ENCODE measurements around the gene ELL.
"Not testable (repeated sequence)": the region's sequence is repeated elsewhere in the genome, so short reads cannot be mapped to it uniquely, and the experiment has no call there.

Gene ELL

DNA sequence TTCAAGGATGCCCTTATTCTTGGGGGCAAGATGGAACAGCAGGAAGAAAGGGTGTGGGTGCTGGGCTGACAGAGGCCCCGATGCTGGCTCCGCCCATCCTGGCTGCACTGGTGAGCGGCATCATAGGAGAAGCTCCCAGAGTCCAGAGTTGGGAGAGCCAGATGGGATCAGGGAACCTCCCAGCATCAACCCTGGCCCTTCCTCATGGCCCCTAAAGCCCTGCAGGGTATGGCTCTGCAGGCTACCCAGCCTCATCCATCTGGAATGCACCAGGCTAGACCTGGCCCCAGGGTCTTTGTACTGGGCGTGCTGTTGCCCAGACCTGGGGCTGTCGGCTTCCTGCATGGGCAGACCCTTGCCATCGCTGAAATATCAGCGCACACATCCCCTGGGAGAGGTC lies 7.9 kb upstream of the ELL start:
- DNase-seq, result no peak

DNA sequence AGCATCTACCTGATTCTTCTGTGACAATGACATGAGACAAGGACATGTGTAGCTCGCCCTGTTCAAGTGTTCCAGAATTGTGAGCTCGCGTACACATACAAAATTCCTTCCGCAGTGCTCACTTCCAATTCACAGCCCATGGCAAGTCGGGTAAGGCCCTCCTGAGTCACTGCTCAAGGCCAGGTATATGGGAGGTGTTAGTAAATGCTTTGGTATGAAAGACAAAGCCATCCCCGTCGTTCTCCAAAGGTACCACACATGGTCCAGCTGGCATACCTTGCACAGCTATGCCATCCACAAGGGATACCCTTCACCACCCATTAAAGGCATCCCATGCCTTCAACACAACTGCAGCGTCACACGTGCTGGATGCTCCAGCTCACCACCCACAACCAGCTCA lies 4.4 kb upstream of the ELL start:
- no peak for DNase-seq

- DNase-seq, result no peak
Observed at GRCh38 chr19:18523841-18524240, 2.0 kb upstream of the ELL start.

- not testable (repeated sequence) for DNase-seq
Observed at GRCh38 chr19:18522862-18523440, 1.1 kb upstream of the ELL start.

DNA sequence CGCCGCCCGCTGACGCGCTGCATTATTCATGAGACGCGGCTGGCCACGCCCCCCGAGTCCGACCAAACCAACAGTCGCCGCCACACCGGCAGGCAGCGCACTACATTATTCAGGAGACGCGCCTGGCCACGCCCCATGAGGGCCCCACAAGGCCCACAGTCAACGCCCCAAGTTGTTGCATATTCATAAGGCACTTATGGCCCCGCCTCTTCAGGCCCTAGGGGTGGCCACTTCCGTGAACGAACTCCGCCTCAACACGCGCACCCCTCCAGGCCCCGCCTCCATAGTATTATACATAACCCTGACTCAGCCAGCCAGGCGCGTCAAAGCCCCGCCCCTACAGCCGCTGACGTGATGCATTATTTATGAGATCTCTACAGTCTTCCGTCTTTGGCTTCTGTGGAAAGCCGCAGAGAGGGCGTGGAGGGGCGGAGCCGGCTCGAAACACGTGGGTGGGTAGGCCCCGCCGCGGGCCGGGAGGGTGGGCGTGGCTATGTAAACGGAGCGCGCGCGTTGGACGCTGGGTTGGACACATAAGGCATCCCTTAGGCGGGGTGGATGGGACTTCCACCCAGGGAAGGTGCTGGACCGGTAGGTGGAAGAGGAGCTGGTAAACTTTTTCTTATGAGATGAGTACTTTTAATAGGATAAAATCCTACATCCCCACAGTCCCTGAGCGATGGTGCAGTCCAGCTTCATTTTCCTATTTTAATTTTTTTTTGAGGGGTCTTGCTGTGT lies 423 bp upstream of the ELL start:
- DNase-seq, result peak; percentile 99

GRCh38 chr19:18520848-18521691 lies 800 bp downstream of the ELL start:
- no peak for DNase-seq

DNA sequence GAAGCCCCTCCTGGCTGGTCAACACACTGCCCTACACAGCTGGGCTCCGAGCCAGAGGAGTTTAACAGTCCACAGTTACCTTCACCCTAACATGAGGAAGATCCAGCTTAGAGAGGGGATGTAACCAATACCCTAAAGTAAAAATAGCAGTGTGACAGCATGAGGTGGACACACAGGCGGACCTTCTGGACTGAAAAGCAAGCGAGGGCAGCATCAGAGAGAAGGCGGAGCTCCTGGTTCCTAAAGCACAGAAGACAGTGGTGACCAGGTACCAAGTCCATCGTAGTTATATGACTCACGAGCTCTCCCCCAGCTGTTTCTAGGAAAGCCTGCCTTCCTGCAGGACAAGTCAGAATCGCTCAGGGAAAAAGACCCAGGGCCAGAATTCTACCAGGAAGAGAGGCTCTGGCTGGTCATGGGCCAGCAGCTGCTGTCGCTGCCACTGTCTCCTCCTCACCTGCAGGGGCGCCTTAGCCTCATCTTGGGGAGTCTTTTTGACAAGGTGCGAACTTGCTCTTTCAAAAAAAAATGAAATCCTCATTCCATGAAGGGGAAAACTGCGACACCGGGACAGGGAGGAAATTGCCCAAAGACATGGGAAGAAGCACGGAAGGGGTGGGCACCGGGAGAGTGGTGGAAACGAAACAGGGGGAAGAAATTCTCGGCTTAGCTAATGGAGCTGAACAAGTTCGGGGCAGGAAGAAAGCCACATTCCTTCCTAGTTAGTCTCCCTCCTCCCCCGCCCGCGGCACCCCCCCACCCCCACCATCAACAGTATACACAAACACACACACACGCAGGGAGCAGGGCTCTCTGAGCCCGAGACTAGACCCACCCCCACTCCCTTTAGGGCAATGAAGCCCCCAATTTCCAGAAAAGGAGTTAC lies 1.7 kb downstream of the ELL start:
- peak; percentile 52 to 89 for DNase-seq

DNA sequence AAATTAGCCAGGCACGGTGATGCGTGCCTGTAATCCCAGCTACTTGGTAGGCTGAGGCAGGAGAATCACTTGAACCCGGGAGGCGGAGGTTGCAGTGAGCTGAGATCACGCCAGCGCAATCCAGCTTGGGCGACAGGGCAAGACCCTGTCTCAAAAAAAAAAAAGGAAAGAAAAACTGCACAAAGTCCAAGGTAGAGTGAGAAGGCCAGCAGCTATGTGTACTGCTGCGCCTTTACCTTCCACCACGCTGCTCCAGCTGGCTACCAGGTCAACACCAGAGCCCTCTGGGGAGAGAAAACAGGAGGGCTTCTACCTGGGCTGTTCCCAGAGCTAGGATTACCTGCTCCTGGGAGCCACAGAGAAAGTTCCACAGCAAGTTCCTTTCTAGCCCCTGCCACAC lies 3.2 kb downstream of the ELL start:
- no peak for DNase-seq

- no peak for DNase-seq
Observed at GRCh38 chr19:18517606-18518005, 4.3 kb downstream of the ELL start.

DNA sequence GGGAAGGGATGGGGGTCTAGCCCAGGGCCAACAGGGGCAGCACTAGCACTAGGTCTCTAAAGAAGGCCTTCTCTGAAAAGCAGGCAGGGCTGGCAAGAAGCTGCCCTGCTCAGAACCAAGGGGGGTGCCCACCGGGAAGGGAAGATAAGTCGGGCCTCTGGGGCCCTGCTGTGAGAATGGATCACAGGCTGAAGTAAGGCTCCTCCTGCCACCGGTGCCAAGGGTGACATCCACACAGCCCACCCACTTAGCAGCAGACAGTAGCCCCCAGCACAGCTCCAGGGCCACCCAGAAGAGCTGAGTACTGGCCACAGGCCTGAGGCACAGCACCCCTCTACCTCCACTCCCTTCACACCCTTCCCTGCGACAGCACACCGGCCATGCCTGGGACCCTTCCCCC lies 5.9 kb downstream of the ELL start:
- DNase-seq, result no peak

GRCh38 chr19:18514800-18515682 lies 6.8 kb downstream of the ELL start:
- DNase-seq, result no peak

GRCh38 chr19:18513868-18514267 lies 8.0 kb downstream of the ELL start:
- no peak for DNase-seq

- no peak for DNase-seq
Observed at GRCh38 chr19:18510216-18510615, 11.7 kb downstream of the ELL start.

DNA sequence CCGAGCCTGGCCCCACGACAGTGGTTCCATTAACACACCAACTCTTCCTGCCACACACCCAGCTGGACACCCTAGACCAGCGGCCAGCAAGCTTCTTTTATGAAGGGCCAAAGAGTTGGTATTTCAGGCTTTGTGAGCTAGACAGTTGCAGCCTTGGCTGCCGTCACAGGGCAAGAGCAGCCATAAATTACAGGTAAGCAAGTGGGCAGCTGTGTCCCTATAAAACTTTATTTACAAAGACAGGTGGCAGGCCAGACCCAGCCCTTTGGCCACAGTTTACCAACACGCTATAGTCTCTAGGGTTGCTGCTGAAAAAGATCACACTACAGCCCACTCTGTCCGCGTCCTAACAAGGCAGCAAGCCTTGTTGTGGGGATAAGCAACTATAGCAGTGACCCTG lies 13.3 kb downstream of the ELL start:
- no peak for DNase-seq

GRCh38 chr19:18507727-18508440 lies 14.0 kb downstream of the ELL start:
- DNase-seq, result no peak

DNA sequence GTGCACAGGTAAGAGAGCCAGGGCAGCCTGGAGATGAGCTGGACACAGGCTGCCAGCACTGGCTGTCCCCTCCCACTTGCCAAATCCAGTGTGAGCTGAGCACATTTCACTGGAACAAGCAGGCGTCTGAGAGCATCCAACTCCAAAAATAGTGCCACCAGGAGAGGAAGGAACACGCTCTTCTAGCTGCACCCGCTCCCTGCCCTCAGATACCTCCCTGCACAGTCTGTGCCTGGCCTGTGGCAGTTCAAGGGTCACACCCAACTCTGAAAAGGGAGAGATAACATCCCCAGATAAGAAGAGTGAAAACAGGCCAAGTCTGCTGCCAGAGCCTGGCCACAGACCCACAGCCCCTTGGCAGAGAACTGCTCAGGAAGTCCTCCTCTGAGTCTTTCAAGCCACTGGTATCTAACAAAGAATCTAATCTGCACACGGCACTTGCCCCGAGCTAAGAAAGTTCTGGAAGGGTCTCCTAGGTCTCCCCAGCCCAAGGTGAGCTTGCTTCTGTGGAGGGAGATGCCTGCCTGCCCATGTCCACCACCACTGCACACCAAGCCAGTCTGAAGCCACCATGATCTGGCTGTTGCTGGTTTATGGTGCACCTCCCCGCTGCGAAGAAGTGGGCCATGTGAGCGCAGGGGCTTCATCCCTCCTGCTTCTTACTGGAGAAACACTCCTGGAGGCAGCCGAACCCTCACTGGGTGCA lies 14.7 kb downstream of the ELL start:
- DNase-seq, result no peak

- DNase-seq, result no peak
Observed at GRCh38 chr19:18506101-18506930, 15.6 kb downstream of the ELL start.

DNA sequence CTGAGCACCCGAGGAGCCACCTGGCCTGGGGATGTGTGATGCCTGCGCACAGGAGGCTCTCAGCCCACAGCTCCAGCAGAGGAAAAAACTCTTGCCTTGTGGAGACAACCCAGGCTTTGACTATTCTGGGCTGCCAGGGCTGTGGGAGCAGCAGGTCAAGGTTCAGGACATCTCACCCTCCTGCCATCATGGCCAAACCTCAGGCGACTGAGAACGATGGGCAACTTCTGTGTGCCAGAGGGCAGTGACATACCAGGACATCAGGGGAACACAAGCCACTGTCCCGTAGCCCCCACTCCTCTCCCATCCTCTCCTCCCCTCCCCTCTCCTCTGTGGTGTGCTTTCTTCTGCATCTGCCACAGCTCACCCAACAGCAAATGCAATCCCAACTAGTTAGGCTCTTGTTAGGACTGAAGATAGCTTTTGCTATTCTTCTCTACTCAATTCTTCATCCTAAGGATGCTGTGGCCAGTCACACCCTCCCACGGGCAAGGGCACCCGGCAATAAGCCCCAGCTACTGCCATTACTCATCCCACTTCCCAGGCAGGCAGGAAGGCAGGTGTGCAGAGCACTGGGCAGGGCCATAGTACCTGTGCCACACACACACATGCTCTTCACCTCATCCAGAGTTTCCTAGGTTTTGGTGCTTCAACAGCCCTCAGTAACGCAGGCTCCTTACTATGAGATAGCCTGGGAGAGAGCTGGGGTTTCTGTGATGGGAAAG lies 16.8 kb downstream of the ELL start:
- no peak for DNase-seq
